D721Med (cell line): Measurements from ENCODE around the gene NAMPT.

Experiments used
- DNase-seq: peaks from one replicate; pipeline ENCODE4 v3.0.0; 2011; ENCODE audit warnings: low spot score; ENCODE audit not compliant: insufficient read length
- FAIRE-seq: peaks from 2 replicates; lab custom pipeline; 2011; peaks lifted over from hg19 to GRCh38; lab: Jason Lieb, UNC
- TF ChIP-seq, protein P1 (sequence below): IDR thresholded peaks from 2 replicates; pipeline ENCODE4 v1.5.1; 2012; ENCODE audit warnings: mild to moderate bottlenecking, control low read depth; ENCODE audit not compliant: insufficient read depth; ENCODE audit errors: missing control alignments

Gene NAMPT

DNA sequence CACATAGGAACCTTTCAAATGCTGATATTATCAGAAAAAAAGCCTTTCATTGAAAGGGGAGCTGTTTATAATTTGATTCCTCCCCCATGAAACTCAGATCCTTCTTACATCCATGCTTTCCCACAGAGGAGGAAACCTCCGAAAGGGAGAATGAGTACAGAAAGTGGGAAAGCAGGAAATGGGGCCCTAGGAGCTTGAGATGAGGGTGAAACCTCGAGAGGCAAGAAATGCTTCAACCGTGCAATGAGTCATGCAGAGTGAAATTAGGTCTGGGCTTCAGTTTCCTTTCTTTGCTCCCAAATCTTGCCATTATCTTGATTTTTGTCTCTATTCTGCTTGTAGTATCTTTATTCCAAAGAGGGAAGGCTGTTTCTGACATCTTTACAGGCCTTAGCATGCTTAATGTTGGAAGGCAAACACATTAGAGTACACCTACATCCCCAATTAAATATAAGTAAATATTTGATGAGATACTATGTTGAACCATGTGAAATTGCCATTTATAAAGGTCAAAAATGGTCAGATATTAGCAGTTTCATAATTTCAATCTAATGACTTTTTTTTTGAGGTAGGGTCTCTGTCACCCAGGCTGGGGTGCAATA, 79.1 kb downstream of the NAMPT start:
- TF ChIP-seq, protein P1, sequence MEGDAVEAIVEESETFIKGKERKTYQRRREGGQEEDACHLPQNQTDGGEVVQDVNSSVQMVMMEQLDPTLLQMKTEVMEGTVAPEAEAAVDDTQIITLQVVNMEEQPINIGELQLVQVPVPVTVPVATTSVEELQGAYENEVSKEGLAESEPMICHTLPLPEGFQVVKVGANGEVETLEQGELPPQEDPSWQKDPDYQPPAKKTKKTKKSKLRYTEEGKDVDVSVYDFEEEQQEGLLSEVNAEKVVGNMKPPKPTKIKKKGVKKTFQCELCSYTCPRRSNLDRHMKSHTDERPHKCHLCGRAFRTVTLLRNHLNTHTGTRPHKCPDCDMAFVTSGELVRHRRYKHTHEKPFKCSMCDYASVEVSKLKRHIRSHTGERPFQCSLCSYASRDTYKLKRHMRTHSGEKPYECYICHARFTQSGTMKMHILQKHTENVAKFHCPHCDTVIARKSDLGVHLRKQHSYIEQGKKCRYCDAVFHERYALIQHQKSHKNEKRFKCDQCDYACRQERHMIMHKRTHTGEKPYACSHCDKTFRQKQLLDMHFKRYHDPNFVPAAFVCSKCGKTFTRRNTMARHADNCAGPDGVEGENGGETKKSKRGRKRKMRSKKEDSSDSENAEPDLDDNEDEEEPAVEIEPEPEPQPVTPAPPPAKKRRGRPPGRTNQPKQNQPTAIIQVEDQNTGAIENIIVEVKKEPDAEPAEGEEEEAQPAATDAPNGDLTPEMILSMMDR: no peak
- no peak for FAIRE-seq

DNA sequence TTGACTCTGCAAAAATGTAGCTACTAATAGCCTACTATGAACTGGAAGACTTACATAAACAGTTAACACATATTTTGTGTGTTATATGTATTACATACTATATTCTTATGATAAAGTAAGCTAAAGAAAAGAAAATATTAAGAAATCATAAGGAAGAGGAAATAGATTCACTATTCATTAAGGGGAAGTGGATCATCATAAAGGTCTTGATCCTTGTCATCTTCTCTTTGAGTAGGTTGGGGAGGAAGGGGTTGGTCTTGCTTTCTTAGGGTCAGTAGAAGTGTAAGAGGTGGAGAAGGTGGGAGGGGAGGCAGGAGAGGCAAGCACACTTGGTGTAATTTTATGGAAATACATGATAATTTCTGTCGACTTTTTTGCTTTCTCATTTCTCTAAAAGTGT, 81.3 kb downstream of the NAMPT start:
- DNase-seq (no peak), FAIRE-seq (no peak)
- TF ChIP-seq, protein P1: no peak

More for the DNA sequence above, 79.1 kb downstream of the NAMPT start:
- no peak for DNase-seq

DNA sequence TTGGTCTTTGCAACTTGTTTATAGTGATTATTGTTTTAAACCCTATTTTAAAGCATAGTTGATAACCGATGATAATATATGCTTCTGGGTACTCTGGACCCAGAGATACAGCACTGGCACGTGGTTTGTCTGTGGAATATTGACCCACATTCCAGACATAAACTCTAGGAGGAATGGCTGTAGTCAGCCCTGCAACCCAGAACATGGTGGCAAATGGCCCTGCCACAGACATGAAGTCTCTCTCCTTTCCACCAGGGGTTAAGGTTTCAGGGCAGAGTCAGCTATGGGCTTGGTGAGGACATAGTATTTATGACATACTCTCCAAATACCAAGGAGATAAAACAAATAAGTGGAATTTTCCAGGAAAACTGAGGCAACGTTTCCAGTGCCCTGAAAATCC, 83.6 kb downstream of the NAMPT start:
- TF ChIP-seq, protein P1: no peak
- DNase-seq: no peak
- FAIRE-seq: no peak

DNA sequence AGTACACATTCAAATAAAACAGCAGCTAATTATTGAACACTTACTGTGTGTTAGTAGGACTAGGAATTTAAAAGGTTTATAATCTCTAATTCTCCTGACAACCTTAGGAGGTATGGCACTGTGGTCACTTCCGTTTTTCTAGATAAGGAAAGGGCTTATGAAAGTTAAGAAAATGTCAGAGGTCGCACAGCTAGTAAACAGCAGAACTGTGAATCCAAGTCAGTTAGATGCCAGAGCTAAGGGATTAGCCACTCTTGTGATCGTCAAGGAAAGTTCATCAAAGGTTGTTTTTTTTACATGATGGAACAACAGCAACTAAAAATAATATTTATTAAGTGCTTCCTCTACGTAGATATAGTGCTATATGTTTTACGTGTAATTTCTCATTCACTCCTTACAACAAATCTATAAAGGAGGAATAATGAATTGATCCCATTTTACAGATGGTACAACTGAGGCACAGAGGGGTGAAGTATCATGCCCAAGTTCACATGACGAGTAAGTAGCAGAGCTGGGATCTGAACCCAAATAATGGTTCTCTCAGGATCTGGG, 84.9 kb downstream of the NAMPT start:
- TF ChIP-seq, protein P1: no peak
- DNase-seq (no peak), FAIRE-seq (no peak)

DNA sequence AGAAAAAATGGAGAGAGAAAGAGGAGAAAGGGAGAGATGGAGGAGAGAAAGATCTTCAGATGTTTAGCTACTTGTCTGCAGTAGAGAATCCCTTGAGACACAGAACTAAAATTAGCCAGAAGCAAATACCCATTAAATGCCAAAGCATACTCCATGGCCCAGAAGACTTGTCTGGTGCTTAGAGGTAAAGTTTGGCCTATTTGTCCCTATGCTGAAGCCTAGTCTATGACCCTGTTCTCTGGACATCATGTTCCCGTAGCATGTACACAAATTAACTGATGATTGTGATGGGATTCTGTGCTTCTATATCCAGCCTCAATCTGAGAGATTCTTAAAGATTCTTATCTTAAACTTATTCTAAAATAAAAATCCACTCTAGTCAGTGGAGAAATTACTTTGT, 85.8 kb downstream of the NAMPT start:
- TF ChIP-seq, protein P1: no peak
- FAIRE-seq: no peak
- DNase-seq: no peak
